AG09319 (cell line): ENCODE measurements around the gene LIN7A.

Source experiments
- DNase-seq: peaks from one replicate; pipeline ENCODE4 v3.0.0-alpha.2; 2010; ENCODE audit warnings: low read depth; ENCODE audit errors: extremely low read depth
- TF ChIP-seq, protein P1 (sequence below): IDR thresholded peaks from 2 replicates; pipeline ENCODE4 v1.5.1; 2011; ENCODE audit warnings: low read depth, mild to moderate bottlenecking, inconsistent platforms, low read length, moderate library complexity

Gene LIN7A

DNA sequence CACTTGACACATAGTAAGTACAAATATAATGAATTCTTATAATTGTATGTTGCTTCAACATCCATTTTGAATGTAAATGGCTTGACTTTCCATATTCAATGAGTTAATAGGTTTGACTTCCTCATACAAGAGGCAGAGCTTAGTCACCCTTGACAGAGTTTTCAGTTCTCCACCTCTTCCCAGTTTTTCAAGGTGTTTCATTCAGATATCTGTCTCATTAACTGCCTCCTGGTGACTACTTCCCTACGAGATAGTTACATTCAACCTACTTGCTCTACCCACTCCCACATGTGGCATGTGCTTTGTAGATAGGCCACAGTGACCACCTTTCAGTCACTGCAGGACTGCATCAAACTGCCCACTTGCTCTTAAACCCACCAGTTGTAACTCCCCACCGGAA, 161.0 kb downstream of the LIN7A start:
- TF ChIP-seq, protein P1, sequence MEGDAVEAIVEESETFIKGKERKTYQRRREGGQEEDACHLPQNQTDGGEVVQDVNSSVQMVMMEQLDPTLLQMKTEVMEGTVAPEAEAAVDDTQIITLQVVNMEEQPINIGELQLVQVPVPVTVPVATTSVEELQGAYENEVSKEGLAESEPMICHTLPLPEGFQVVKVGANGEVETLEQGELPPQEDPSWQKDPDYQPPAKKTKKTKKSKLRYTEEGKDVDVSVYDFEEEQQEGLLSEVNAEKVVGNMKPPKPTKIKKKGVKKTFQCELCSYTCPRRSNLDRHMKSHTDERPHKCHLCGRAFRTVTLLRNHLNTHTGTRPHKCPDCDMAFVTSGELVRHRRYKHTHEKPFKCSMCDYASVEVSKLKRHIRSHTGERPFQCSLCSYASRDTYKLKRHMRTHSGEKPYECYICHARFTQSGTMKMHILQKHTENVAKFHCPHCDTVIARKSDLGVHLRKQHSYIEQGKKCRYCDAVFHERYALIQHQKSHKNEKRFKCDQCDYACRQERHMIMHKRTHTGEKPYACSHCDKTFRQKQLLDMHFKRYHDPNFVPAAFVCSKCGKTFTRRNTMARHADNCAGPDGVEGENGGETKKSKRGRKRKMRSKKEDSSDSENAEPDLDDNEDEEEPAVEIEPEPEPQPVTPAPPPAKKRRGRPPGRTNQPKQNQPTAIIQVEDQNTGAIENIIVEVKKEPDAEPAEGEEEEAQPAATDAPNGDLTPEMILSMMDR: no peak
- DNase-seq: no peak

- DNase-seq: no peak
- TF ChIP-seq, protein P1: no peak; the same call in 1 of the 2 replicates
These were observed 166.8 kb downstream of the LIN7A start for GRCh38 chr12:80770958-80771357.

DNA sequence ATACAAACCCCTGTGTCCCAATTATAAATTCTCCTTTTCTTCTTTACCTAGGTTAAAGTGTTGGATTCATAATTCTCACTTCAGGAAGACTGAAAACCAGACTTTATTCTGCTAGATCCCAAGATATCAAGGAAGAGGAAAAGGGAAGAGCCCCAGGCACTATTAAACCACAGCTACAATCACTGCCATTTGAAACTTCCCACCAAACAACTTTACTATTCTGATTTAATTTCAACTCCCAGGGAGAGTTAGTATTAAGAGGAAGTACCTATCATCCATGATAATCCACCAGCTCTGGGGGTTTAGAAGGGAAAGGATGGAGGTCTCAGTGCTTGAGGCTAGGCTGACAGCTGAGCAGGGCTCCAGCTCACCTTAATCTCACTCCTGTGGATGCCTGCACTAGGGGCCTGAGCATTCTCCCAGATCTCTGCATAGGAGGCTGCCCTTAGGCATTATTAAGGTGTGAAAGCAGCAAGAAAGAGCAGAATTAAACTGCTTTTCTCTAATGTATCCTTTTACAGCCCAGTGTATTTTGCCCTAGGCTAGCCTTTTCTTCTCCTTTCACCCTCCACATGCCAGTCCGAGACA, 168.1 kb downstream of the LIN7A start:
- no peak for DNase-seq
- TF ChIP-seq, protein P1: no peak

GRCh38 chr12:80766897-80767296, 170.8 kb downstream of the LIN7A start:
- TF ChIP-seq, protein P1: no peak
- DNase-seq: no peak

GRCh38 chr12:80766210-80766609, 171.5 kb downstream of the LIN7A start:
- TF ChIP-seq, protein P1: no peak
- no peak for DNase-seq

DNA sequence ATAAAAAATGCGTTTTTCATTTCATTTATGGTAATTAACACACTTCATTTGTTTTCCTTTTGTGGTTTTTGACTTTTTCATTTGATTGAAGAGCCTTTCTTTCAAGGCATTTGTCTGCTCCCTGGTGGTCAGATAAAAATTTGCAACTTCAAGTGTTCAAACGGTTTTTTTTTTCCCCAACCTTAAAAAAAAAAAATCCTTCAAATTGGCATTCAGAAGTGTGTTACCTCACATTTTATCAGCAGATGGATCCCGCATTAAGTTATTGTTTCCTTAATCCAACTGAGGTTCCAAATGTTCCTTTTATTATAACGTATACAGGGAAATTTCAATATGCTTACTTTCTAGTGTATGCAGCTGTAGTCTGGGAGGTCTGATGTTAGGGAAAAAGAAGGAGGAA, 173.9 kb downstream of the LIN7A start:
- TF ChIP-seq, protein P1: peak; percentile 53
- DNase-seq: peak; percentile 22

DNA sequence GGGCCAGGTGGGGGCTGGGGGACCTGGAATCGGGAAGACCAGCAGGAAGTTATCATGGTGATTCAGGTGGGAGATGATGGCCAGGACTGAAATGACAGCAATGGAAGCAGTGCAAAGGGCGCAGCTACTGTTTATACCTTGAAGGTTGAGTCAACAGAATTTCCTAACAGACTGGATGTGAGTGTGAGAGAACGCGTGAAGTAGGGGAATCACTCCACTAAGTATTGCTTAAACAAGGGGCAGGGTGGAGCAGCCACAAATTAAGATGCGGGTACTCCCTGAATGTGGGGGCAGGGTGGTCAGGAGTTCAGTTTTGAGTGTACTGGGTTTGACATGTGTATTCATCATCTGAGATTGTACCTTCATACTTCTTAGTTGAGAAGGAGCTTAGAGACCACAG, 175.9 kb downstream of the LIN7A start:
- DNase-seq: no peak
- TF ChIP-seq, protein P1: no peak
